Thoracic aorta (tissue), 2 donors: ENCODE data around the gene XAB2. TPM values are rescaled to one million over a fixed set of nuclear protein-coding genes. Genes with fewer than 3 reads are reported as not detected.

Experiments used
- ATAC-seq: fragments of 150-250 bp; one replicate; pipeline ENCODE4 v1.8.0; 2017; ENCODE audit warnings: low read depth; ENCODE audit not compliant: insufficient number of reproducible peaks, low FRiP score
- DNase-seq: peaks from one replicate; pipeline ENCODE4 v3.0.0-alpha.2; 2020; ENCODE audit warnings: low spot score
- H3K27ac ChIP-seq, 2 donors: fragments of 200-600 bp; sonication (generic); 1 replicate in 1 of 2; 2 replicates in 1 of 2; pipeline ENCODE4 v1.5.1; 2016; ENCODE audit warnings: mild to moderate bottlenecking in 2 of 2, moderate library complexity in 2 of 2
- H3K27me3 ChIP-seq: fragments of 200-600 bp; sonication (generic); replicated peaks from 2 replicates; pipeline ENCODE4 v1.6.0; 2016; ENCODE audit warnings: mild to moderate bottlenecking; ENCODE audit not compliant: insufficient read depth
- H3K36me3 ChIP-seq: fragments of 200-600 bp; sonication (generic); one replicate; pipeline ENCODE4 v1.5.1; 2016
- H3K4me1 ChIP-seq, 2 donors: fragments of 200-600 bp; sonication (generic); 1 replicate in 1 of 2; 2 replicates in 1 of 2; pipeline versions ENCODE4 v1.5.1 to v1.6.0; 2016; ENCODE audit warnings: low read depth in 2 of 2, mild to moderate bottlenecking in 1 of 2; ENCODE audit not compliant: control insufficient read depth in 1 of 2
- H3K4me3 ChIP-seq: fragments of 200-600 bp; sonication (generic); 2 replicates; pipeline ENCODE4 v1.5.1; 2016; ENCODE audit warnings: mild to moderate bottlenecking
- H3K9me3 ChIP-seq: fragments of 200-600 bp; sonication (generic); 2 replicates; pipeline ENCODE4 v1.5.1; 2016
- total RNA-seq, 2 donors: library from RNA; depleted of rRNA; stranded (reverse); fragments of >200 nt; gene quantifications; one replicate each; pipeline versions ENCODE4 v1.1.0 to v1.2.3, GENCODE V29; 2016
- TF ChIP-seq, protein P1 (sequence below): fragments of 200-600 bp; sonication (generic); IDR thresholded peaks from one replicate; pipeline ENCODE4 v1.5.1; 2019; ENCODE audit warnings: antibody characterized with exemption

The XAB2 gene
- total RNA-seq, 2 donors from 2014 or later: 34.1 to 40.6 TPM

DNA sequence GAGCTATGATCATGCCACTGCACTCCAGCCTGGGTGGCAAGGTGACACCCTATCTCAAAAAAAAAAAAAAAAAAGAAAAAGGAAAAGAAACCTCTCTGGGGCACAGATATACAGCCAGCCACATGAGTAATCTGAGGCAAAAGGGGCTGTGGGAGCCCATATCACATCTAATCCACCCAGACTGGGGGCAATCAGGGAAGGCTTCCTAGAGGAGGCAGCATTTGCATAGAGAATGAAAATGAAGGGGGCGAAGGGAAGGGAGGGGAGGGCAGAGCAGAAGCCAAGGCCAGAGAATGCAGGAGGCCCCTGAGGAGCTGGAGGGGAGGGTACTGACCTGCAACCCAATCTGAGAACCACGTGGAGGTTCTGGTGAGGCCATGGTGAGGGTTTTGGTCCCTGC is 20.8 kb upstream of the XAB2 start:
- Histone ChIP-seq H3K4me1 (peaks cover 0 to 5% of the 10 kb centered on the region in 2 donors), H3K27ac (no peak overlapping the region), H3K9me3 (no peaks in the 10 kb centered on the region), H3K4me3 (no peak overlapping the region), H3K27me3 (no peaks in the 10 kb centered on the region), H3K36me3 (no peaks in the 10 kb centered on the region)
- TF ChIP-seq, protein P1, sequence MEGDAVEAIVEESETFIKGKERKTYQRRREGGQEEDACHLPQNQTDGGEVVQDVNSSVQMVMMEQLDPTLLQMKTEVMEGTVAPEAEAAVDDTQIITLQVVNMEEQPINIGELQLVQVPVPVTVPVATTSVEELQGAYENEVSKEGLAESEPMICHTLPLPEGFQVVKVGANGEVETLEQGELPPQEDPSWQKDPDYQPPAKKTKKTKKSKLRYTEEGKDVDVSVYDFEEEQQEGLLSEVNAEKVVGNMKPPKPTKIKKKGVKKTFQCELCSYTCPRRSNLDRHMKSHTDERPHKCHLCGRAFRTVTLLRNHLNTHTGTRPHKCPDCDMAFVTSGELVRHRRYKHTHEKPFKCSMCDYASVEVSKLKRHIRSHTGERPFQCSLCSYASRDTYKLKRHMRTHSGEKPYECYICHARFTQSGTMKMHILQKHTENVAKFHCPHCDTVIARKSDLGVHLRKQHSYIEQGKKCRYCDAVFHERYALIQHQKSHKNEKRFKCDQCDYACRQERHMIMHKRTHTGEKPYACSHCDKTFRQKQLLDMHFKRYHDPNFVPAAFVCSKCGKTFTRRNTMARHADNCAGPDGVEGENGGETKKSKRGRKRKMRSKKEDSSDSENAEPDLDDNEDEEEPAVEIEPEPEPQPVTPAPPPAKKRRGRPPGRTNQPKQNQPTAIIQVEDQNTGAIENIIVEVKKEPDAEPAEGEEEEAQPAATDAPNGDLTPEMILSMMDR: no peak
- no peak for DNase-seq
- ATAC-seq: no peak

GRCh38 chr19:7648265-7649014 is 19.1 kb upstream of the XAB2 start:
- DNase-seq (no peak), ATAC-seq (no peak)
- no peaks in the 10 kb centered on the region for H3K27me3 ChIP-seq
- no peak overlapping the region for H3K27ac ChIP-seq
- TF ChIP-seq, protein P1: no peak
- H3K4me3 ChIP-seq: no peak overlapping the region
- peaks cover 0 to 5% of the 10 kb centered on the region in 2 donors for H3K4me1 ChIP-seq
- no peaks in the 10 kb centered on the region for H3K9me3 ChIP-seq
- no peaks in the 10 kb centered on the region for H3K36me3 ChIP-seq

- TF ChIP-seq, protein P1: no peak
- no peak for DNase-seq
- no peak overlapping the region for H3K4me3 ChIP-seq
- H3K9me3 ChIP-seq: no peaks in the 10 kb centered on the region
- H3K27ac ChIP-seq: no peak overlapping the region
- H3K27me3 ChIP-seq: no peaks in the 10 kb centered on the region
- no peaks in the 10 kb centered on the region for H3K36me3 ChIP-seq
- H3K4me1 ChIP-seq: peaks cover 0 to 1% of the 10 kb centered on the region in 2 donors
- ATAC-seq: no peak
Observed at GRCh38 chr19:7647156-7647555, 17.8 kb upstream of the XAB2 start.

DNA sequence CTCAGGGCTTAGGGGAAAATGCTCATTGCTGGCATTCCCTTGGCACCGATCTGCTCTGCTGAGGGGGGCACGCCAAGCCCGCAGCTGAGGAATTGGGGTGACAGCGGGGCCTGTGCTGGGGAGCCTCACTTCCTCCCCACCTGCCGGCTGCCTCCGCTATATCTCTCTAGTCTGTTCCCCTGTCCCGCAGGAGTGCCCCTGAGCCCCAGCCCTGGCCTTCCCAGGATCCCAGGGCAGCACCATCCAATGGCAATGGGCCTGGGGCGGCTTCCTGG is 17.0 kb upstream of the XAB2 start:
- no peak for ATAC-seq
- H3K4me1 ChIP-seq: no peaks in the 10 kb centered on the region
- no peaks in the 10 kb centered on the region for H3K36me3 ChIP-seq
- TF ChIP-seq, protein P1: no peak
- no peak overlapping the region for H3K27ac ChIP-seq
- no peak for DNase-seq
- no peak overlapping the region for H3K4me3 ChIP-seq
- H3K27me3 ChIP-seq: no peaks in the 10 kb centered on the region
- H3K9me3 ChIP-seq: no peaks in the 10 kb centered on the region

- no peak for ATAC-seq
- Histone ChIP-seq H3K9me3 (no peaks in the 10 kb centered on the region), H3K27ac (no peak overlapping the region), H3K4me3 (no peak overlapping the region), H3K4me1 (no peaks in the 10 kb centered on the region), H3K27me3 (no peaks in the 10 kb centered on the region), H3K36me3 (no peaks in the 10 kb centered on the region)
- DNase-seq: no peak
- TF ChIP-seq, protein P1: no peak
Observed at GRCh38 chr19:7645656-7646425, 16.5 kb upstream of the XAB2 start.
